ENCODE data around the gene COX6A2. TPM values are rescaled to one million over a fixed set of nuclear protein-coding genes. Genes with fewer than 3 reads are reported as not detected.

The COX6A2 gene
- polyA plus RNA-seq, 1 donor, result 7.8 TPM

- H3K27me3 ChIP-seq (ENCODE audit: control insufficient read depth, insufficient read depth, low read length), result no peaks in the 10 kb centered on the region
- peak overlapping the region; percentile 88 for H3K27ac ChIP-seq (ENCODE audit: low read length)
- H3K4me3 ChIP-seq (ENCODE audit: low read length), result peak overlapping the region; percentile 60
- H3K9me3 ChIP-seq (ENCODE audit: control insufficient read depth, low read depth, low read length), result peaks cover 5% of the 10 kb centered on the region
- peaks cover 9% of the 10 kb centered on the region for H3K36me3 ChIP-seq (ENCODE audit: control insufficient read depth, insufficient read depth, low read length)
- peaks cover 31% of the 10 kb centered on the region for H3K4me1 ChIP-seq (ENCODE audit: control insufficient read depth, insufficient read depth, low read length)
- no CpG with 5 or more reads among the region's 20 CpGs for WGBS (ENCODE audit: insufficient coverage, low lambda C conversion rate)
- peak; percentile 80 to 81 for DNase-seq
Observed at GRCh38 chr16:31472709-31473203, 44.6 kb upstream of the COX6A2 start.

GRCh38 chr16:31471875-31472708, 43.9 kb upstream of the COX6A2 start, which contains the start of gene TGFB1I1:
TGFB1I1 (plus strand) TSS chr16:31472152; CDS start chr16:31472189, 37 bp downstream.
- Histone ChIP-seq H3K36me3 (ENCODE audit: control insufficient read depth, insufficient read depth, low read length) (peaks cover 12% of the 10 kb centered on the region), H3K27ac (ENCODE audit: low read length) (peak within 1 kb of the TSS; percentile 88), H3K4me1 (ENCODE audit: control insufficient read depth, insufficient read depth, low read length) (peaks cover 29% of the 10 kb centered on the region), H3K27me3 (ENCODE audit: control insufficient read depth, insufficient read depth, low read length) (no peaks in the 10 kb centered on the region), H3K4me3 (ENCODE audit: low read length) (peak within 1 kb of the TSS; percentile 60), H3K9me3 (ENCODE audit: control insufficient read depth, low read depth, low read length) (peaks cover 5% of the 10 kb centered on the region)
- peak in 1 of 2 donors; percentile 62 for DNase-seq
- WGBS (ENCODE audit: insufficient coverage, low lambda C conversion rate), result 0% methylated on average over 4 of the region's 63 CpGs

GRCh38 chr16:31471241-31471874, 43.2 kb upstream of the COX6A2 start:
- H3K4me3 ChIP-seq (ENCODE audit: low read length), result peak overlapping the region; percentile 37
- H3K27me3 ChIP-seq (ENCODE audit: control insufficient read depth, insufficient read depth, low read length), result no peaks in the 10 kb centered on the region
- peaks cover 13% of the 10 kb centered on the region for H3K36me3 ChIP-seq (ENCODE audit: control insufficient read depth, insufficient read depth, low read length)
- no CpG with 5 or more reads among the region's 15 CpGs for WGBS (ENCODE audit: insufficient coverage, low lambda C conversion rate)
- DNase-seq, result no peak
- peak overlapping the region; percentile 49 for H3K27ac ChIP-seq (ENCODE audit: low read length)
- H3K4me1 ChIP-seq (ENCODE audit: control insufficient read depth, insufficient read depth, low read length), result peaks cover 29% of the 10 kb centered on the region
- H3K9me3 ChIP-seq (ENCODE audit: control insufficient read depth, low read depth, low read length), result peaks cover 5% of the 10 kb centered on the region

GRCh38 chr16:31470615-31471014, 42.5 kb upstream of the COX6A2 start:
- H3K4me3 ChIP-seq (ENCODE audit: low read length), result no peak overlapping the region
- H3K27me3 ChIP-seq (ENCODE audit: control insufficient read depth, insufficient read depth, low read length), result no peaks in the 10 kb centered on the region
- 78% methylated on average over 1 of the region's 3 CpGs for WGBS (ENCODE audit: insufficient coverage, low lambda C conversion rate)
- peaks cover 5% of the 10 kb centered on the region for H3K9me3 ChIP-seq (ENCODE audit: control insufficient read depth, low read depth, low read length)
- H3K27ac ChIP-seq (ENCODE audit: low read length), result no peak overlapping the region
- H3K36me3 ChIP-seq (ENCODE audit: control insufficient read depth, insufficient read depth, low read length), result peaks cover 20% of the 10 kb centered on the region
- peaks cover 26% of the 10 kb centered on the region for H3K4me1 ChIP-seq (ENCODE audit: control insufficient read depth, insufficient read depth, low read length)
- no peak for DNase-seq

GRCh38 chr16:31467858-31468257, 39.7 kb upstream of the COX6A2 start:
- 90% methylated on average over 2 of the region's 5 CpGs for WGBS (ENCODE audit: insufficient coverage, low lambda C conversion rate)
- H3K36me3 ChIP-seq (ENCODE audit: control insufficient read depth, insufficient read depth, low read length), result peaks cover 32% of the 10 kb centered on the region
- no peak for DNase-seq
- H3K4me3 ChIP-seq (ENCODE audit: low read length), result no peak overlapping the region
- peaks cover 11% of the 10 kb centered on the region for H3K4me1 ChIP-seq (ENCODE audit: control insufficient read depth, insufficient read depth, low read length)
- no peak overlapping the region for H3K27ac ChIP-seq (ENCODE audit: low read length)
- no peaks in the 10 kb centered on the region for H3K27me3 ChIP-seq (ENCODE audit: control insufficient read depth, insufficient read depth, low read length)
- H3K9me3 ChIP-seq (ENCODE audit: control insufficient read depth, low read depth, low read length), result peaks cover 3% of the 10 kb centered on the region

GRCh38 chr16:31467151-31467773, 39.1 kb upstream of the COX6A2 start:
- Histone ChIP-seq H3K36me3 (ENCODE audit: control insufficient read depth, insufficient read depth, low read length) (peaks cover 38% of the 10 kb centered on the region), H3K4me3 (ENCODE audit: low read length) (no peak overlapping the region), H3K27ac (ENCODE audit: low read length) (no peak overlapping the region), H3K4me1 (ENCODE audit: control insufficient read depth, insufficient read depth, low read length) (peaks cover 7% of the 10 kb centered on the region), H3K27me3 (ENCODE audit: control insufficient read depth, insufficient read depth, low read length) (no peaks in the 10 kb centered on the region), H3K9me3 (ENCODE audit: control insufficient read depth, low read depth, low read length) (no peaks in the 10 kb centered on the region)
- no peak for DNase-seq
- no CpG with 5 or more reads among the region's 5 CpGs for WGBS (ENCODE audit: insufficient coverage, low lambda C conversion rate)

GRCh38 chr16:31466381-31466841, 38.3 kb upstream of the COX6A2 start:
- H3K36me3 ChIP-seq (ENCODE audit: control insufficient read depth, insufficient read depth, low read length), result peaks cover 45% of the 10 kb centered on the region
- no peaks in the 10 kb centered on the region for H3K27me3 ChIP-seq (ENCODE audit: control insufficient read depth, insufficient read depth, low read length)
- no peak for DNase-seq
- H3K27ac ChIP-seq (ENCODE audit: low read length), result no peak overlapping the region
- H3K9me3 ChIP-seq (ENCODE audit: control insufficient read depth, low read depth, low read length), result no peaks in the 10 kb centered on the region
- no peak overlapping the region for H3K4me3 ChIP-seq (ENCODE audit: low read length)
- peaks cover 5% of the 10 kb centered on the region for H3K4me1 ChIP-seq (ENCODE audit: control insufficient read depth, insufficient read depth, low read length)
- no CpG with 5 or more reads among the region's 18 CpGs for WGBS (ENCODE audit: insufficient coverage, low lambda C conversion rate)

GRCh38 chr16:31465788-31466370, 37.7 kb upstream of the COX6A2 start:
- peaks cover 45% of the 10 kb centered on the region for H3K36me3 ChIP-seq (ENCODE audit: control insufficient read depth, insufficient read depth, low read length)
- no peak for DNase-seq
- no peak overlapping the region for H3K4me3 ChIP-seq (ENCODE audit: low read length)
- H3K4me1 ChIP-seq (ENCODE audit: control insufficient read depth, insufficient read depth, low read length), result no peaks in the 10 kb centered on the region
- no peaks in the 10 kb centered on the region for H3K9me3 ChIP-seq (ENCODE audit: control insufficient read depth, low read depth, low read length)
- no CpG with 5 or more reads among the region's 20 CpGs for WGBS (ENCODE audit: insufficient coverage, low lambda C conversion rate)
- H3K27me3 ChIP-seq (ENCODE audit: control insufficient read depth, insufficient read depth, low read length), result no peaks in the 10 kb centered on the region
- no peak overlapping the region for H3K27ac ChIP-seq (ENCODE audit: low read length)

GRCh38 chr16:31464781-31465260, 36.7 kb upstream of the COX6A2 start:
- Histone ChIP-seq H3K36me3 (ENCODE audit: control insufficient read depth, insufficient read depth, low read length) (peaks cover 45% of the 10 kb centered on the region), H3K27me3 (ENCODE audit: control insufficient read depth, insufficient read depth, low read length) (no peaks in the 10 kb centered on the region), H3K4me1 (ENCODE audit: control insufficient read depth, insufficient read depth, low read length) (peaks cover 5% of the 10 kb centered on the region), H3K4me3 (ENCODE audit: low read length) (no peak overlapping the region), H3K9me3 (ENCODE audit: control insufficient read depth, low read depth, low read length) (no peaks in the 10 kb centered on the region), H3K27ac (ENCODE audit: low read length) (no peak overlapping the region)
- WGBS (ENCODE audit: insufficient coverage, low lambda C conversion rate), result no CpG with 5 or more reads among the region's 17 CpGs
- no peak for DNase-seq

- WGBS (ENCODE audit: insufficient coverage, low lambda C conversion rate), result no CpG with 5 or more reads among the region's 36 CpGs
- Histone ChIP-seq H3K4me3 (ENCODE audit: low read length) (no peak overlapping the region), H3K9me3 (ENCODE audit: control insufficient read depth, low read depth, low read length) (no peaks in the 10 kb centered on the region), H3K27ac (ENCODE audit: low read length) (no peak overlapping the region), H3K4me1 (ENCODE audit: control insufficient read depth, insufficient read depth, low read length) (peaks cover 5% of the 10 kb centered on the region), H3K36me3 (ENCODE audit: control insufficient read depth, insufficient read depth, low read length) (peaks cover 45% of the 10 kb centered on the region), H3K27me3 (ENCODE audit: control insufficient read depth, insufficient read depth, low read length) (no peaks in the 10 kb centered on the region)
- DNase-seq, result no peak
Observed at GRCh38 chr16:31464348-31464769, 36.2 kb upstream of the COX6A2 start.
